Epidermal melanocyte (primary cell): ENCODE results near the gene HTR7.
"Not testable (repeated sequence)": the region's sequence is repeated elsewhere in the genome, so short reads cannot be mapped to it uniquely, and the experiment has no call there.

Experiments
- DNase-seq: peaks from one replicate; pipeline ENCODE4 v3.0.0; 2011; ENCODE audit warnings: low spot score; ENCODE audit not compliant: insufficient read length

HTR7 gene

DNA sequence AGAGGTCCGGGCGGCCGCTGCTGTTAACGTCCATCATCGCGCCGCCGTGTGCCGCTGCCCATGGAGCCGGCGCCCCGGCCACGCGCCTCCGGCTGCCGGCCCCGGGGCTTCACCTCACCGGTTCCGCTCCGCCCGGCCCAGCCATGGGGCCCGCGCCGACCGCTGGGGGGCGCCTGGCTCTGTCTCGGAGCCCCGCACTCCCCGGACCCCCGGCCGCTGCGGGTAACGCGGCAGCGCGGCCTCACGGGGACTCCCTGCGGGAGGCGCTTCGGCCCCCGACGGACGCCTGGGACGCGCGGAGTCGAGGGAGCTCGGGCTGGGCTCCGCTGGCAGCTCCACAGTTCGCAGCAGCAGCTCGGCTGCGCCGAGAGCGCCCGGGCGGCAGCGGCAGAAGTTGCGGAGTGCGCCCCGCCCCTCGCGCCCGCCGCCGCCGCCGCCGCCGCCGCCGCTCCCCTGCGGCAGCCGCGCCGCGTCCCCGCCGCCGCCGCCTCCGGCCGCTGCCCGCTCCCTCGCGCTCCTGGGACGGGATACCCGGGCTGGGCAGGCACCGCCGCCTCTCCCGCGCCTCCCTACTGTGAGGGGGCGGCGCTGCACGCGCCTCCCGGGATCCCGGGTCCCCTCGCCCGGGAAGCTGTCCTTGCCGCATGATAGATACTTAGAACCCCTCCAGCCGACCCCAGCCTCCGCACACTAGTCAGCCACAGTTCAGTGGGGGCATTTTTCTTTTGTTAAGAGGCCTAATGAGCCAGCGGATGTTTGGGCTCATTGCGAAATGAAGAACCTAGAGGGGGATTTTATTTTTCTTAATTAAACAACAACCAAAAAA, at the start of gene HTR7:
Gene HTR7, minus strand, starts transcription at position 405 of the 826 bp plus-strand sequence. Its CDS starts 368 bp downstream, at position 37.
- peak; percentile 32 for DNase-seq

GRCh38 chr10:90906596-90906995, 48.8 kb upstream of the HTR7 start:
- no peak for DNase-seq

GRCh38 chr10:90905925-90906324, 48.1 kb upstream of the HTR7 start:
- no peak for DNase-seq

DNA sequence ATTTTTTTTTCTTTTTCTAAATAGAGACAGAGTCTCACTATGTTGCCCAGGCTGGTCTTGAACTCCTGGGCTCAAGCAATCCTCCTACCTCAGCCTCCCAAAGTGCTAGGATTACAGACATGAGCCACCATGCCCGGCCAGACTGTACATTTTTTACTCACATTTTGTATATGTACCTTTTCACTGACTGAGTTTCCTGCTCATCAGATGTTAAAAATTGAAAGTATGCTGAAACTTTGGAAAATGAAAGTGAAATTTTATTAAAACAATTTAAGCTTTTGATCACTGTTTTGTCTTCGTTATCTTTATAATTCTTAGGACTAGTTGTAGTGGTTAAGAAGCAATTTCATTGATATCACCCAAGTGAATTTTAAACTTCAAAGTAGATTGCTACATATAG, 39.1 kb upstream of the HTR7 start:
- DNase-seq, result not testable (repeated sequence)

GRCh38 chr10:90893190-90893589, 35.4 kb upstream of the HTR7 start:
- DNase-seq, result no peak

DNA sequence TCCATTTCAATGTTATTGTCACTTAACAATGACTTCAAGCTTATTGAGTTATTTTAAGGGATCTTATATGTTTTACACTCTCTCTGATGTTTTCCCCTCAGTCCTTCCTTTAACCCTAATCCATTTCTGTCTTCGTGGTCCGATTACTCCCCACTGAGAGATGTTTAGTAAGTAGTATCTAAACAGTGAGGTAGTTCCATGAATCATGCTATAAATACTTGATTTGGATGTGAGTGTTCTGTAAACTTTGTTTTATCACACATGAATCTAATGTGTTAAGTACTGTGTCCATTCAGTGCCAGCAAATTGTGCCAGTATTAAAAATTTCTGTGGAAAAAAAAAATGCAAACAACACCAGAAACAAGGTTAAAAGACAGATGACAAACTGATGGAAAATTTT, 32.5 kb upstream of the HTR7 start:
- DNase-seq, result no peak

DNA sequence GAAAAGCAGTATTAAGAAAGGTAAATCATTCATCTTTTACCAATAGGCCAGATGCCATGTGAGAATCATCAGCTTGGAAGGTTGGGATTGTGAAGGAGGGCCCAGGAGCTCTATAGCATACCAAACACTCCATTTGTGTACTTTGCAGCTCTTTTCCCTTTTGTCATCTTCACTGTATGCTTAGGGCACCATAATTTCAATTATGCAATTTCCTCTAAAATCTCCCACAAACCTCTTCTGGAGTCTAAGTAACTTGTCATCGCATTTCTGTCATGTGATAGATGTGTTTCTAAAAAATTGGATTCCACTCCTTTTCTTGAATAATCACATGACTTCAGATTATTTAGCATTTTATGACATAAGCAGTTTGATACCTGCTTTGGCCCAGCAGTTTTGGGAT, 31.8 kb upstream of the HTR7 start:
- no peak for DNase-seq

DNA sequence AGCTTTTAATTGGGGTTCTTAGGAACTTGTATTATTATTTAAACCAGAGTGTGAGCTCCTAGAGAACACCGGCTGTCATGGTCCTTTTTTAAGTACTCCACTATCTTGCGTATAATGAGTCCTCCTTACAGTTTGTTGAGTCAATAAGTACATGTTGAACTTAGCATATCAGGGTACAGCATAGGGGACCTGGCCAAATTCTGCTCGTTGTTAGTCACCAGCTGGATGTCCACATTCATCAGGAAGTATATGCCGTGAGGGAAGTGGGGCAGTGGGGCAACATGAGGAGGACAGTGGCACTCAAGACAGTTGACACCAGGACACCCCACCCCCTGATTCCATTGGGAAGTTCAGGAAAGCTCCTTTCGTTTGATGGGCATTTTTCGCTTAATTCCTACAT, 30.5 kb upstream of the HTR7 start:
- no peak for DNase-seq

DNA sequence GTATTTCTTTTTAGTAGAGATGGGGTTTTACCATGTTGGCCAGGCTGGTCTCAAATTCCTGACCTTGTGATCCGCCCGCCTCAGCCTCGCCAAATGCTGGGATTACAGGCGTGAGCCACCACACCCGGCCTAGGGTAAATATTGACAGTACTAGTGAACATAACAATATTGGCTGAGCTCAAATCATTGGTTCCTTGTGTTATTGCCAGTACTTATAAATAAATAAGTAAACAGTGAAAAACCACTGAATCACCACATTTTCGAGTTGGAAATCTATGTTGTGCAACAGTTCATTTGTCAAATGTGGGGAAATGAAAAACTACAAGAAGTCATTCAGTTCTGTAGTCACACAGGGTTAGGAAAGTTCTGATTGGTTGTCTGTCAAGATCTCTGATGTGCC, 29.7 kb upstream of the HTR7 start:
- no peak for DNase-seq

GRCh38 chr10:90885176-90885575, 27.3 kb upstream of the HTR7 start:
- no peak for DNase-seq

GRCh38 chr10:90884431-90884830, 26.6 kb upstream of the HTR7 start:
- DNase-seq, result no peak

DNA sequence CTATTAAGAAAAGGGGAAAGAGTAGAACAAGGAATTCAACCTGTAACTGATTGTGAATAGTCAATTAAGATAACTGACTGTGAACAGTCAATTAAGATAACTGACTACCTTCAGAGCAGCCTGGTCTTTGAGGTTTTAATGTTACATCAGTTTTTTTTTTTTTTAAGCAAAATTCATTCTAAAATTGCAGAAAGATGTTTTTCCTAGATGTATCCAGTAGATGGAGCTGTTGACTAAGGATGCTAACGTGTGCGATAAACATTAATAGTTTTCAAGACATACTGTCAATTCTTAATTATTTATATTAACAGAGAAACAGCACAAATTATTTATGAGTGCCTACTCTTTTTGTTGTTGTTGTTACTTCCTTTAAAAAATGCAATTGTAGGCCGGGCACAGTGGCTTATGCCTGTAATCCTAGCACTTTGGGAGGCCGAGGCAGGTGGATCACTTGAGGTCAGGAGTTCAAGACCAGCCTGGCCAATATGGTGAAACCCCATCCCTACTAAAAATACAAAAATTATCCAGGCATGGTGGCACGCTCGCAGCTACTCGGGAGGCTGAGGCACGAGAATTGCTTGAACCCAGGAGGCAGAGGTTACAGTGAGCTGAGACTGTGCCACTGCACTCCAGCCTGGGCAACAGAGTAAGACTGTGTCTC, 22.4 kb upstream of the HTR7 start:
- not testable (repeated sequence) for DNase-seq

DNA sequence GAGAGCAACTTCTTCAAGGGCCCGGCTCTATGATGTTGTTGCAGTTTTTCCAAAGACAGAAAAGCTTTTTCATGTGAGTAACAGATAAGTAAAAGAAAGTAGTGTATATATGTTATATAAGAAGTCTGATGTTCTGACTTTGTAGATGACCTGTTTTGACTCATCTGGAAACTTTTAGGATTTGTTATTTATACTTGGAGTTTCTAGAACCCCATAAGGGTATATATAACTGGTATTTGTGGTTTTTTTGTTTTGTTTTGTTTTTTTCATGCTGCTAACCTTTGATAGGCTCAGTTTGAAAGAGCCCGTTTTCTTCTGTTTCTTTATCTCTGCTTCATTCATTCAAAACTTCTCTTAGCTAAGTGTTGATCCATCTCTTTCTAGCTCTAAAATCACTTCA, 21.2 kb upstream of the HTR7 start:
- DNase-seq, result no peak

GRCh38 chr10:90872648-90873020, 14.8 kb upstream of the HTR7 start:
- DNase-seq, result no peak

DNA sequence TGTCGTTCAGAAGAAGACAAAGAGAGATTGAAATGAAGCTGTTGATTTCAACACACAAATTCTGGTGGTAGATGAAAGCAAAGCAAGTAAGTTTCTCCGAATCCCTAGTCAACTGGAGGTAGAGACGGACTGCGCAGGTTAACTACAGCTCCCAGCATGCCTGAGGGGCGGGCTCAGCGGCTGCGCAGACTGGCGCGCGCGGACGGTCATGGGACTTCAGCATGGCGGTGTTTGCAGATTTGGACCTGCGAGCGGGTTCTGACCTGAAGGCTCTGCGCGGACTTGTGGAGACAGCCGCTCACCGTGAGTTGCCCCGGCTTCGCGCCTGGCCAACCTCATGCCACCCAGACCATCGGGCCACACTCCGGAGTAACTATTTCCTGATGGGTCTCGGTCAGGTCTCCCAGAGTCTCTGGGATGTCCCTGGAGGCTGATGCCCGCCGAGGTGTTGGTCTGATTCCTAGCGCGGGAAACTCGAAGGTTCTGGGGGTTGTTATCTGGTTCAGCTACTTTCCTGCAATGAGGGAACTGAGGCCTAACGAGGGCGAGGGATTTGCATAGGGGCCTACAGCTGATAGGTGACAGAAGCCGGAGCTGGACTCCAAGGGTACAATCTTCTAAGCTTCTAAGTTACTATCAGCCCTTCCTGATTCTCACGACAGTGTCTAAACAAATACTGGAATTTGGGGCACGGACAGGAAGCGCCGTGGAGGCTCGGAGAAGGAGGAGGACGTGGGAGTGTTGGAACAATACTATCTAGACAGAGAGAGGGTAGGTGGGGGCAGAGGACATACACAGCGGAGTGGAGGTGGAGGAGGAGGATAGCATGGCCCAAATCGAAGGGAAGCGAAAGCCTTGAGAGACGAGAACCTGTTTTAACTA, 14.2 kb upstream of the HTR7 start, which contains the start of gene RPP30:
Gene RPP30, plus strand, starts transcription at position 209 of the 882 bp plus-strand sequence. Its CDS starts 13 bp downstream, at position 222.
- peak; percentile 70 for DNase-seq

- peak; percentile 49 for DNase-seq
Observed at GRCh38 chr10:90871279-90871765, 13.5 kb upstream of the HTR7 start.

DNA sequence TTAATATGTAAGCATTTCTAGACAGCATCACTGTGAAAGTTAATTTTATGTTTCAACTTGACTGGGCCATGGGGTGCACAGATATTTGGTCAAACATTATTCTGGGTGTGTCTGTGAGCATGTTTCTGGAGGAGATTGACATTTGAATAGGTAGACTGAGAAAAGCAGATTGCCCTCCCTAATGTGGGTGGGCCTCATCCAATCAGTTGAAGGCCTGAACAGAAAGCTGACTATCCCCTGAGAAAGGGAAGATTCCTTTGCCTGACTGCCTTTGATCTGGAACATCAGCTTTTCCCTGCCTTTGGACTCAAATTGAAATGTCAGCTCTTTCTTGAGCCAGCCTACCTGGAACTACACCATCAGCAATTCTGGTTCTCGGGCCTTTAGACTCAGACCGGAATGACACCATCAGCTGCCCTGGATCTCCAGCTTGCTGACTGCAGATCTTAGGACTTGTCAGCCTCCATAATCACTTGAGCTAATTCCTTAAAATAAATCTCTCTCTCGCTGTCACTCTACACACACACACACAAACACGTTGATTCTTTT, 8.3 kb upstream of the HTR7 start:
- DNase-seq, result no peak

DNA sequence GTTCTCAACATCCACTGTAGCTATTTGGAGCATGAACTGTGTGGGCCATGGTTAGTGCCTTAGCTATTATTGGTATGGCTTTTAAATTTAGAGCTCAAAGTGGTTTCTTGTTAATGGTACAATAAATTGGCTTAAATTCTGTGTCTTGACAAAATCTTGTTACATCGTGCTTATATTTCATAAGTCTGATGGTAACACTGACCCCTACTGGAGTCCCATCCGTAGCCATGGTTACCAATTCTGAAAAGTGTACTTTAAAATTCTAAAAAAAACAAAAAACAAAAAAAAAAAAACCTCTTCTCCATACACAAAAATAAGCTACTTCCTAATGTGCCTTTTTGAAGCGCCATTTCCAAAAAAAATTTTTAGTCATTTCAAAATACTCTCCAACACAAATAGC, 7.6 kb upstream of the HTR7 start:
- no peak for DNase-seq

GRCh38 chr10:90862908-90863514, 5.2 kb upstream of the HTR7 start:
- peak; percentile 38 for DNase-seq

DNA sequence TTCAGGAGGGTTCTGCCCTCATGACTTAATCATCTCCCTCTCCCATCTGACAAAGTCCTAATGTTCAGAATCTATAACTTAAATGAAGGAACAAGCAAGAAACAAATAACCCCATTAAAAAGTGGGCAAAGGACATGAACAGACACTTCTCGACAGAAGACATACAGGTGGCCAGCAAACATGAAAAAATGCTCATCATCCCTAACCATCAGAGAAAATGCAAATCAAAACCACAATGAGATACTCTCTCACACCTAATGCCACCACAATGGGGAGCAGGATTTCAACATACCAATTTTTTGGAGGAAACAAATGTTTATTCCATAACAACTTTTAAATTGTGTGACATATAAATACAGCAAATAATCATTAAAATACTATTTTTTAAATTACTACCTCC, 3.0 kb upstream of the HTR7 start:
- no peak for DNase-seq

- DNase-seq, result no peak
Observed at GRCh38 chr10:90859321-90859751, 1.5 kb upstream of the HTR7 start.
